HG02763 (cell line): ENCODE results near the gene URAD.
"Not testable (repeated sequence)": the region's sequence is repeated elsewhere in the genome, so short reads cannot be mapped to it uniquely, and the experiment has no call there.

Source experiments
- ATAC-seq: cut with Tn5 transposase; IDR thresholded peaks from one replicate; pipeline ENCODE4 v1.9.1; 2021; ENCODE audit warnings: mild to moderate bottlenecking, moderate library complexity; ENCODE audit not compliant: unreplicated experiment

Gene URAD, protein sequence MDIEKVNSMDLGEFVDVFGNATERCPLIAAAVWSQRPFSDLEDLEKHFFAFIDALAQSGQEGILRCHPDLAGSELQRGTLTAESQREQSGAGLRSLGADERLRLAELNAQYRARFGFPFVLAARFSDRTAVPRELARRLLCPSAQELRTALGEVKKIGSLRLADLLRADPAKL

DNA sequence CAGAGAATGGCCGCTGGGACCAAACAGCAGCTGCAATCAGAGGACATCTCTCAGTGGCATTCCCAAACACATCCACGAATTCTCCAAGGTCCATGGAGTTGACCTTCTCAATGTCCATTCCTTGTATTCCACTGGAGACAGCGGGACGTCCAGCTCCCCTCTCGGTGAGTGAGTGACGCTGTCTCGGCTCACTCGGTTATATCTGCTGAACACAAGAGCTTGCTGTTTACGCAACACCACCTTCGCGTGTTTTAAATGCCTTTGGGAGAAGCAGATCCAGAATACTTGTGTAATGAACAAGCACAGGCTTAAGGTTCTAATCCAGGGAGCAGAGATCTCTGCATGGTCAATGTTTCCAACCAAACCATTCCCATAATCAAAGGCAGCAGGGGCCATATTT is at the start of gene URAD:
URAD (minus strand) TSS at position 174 of the 400 bp plus-strand sequence; CDS start at position 118, 56 bp downstream.
- ATAC-seq: no peak

DNA sequence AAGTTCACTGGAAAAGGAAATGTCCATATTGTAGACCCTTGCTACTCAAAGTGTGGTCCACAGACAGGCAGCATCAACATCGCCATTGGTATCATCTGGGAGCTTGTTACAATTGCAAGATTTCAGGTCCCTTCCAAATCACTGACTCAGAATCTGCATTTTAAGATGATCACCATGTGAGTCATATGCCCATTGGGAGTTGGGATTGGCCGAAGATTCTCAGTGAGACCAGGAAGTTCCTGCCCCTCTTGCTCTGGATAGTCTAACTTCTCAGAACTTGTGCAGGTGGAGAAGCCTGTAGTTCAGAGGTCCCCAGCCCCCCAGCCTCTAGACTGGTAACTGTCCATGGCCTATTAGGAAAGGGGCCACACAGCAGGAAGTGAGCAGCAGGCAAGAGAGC is 48.9 kb upstream of the URAD start:
- ATAC-seq: no peak

DNA sequence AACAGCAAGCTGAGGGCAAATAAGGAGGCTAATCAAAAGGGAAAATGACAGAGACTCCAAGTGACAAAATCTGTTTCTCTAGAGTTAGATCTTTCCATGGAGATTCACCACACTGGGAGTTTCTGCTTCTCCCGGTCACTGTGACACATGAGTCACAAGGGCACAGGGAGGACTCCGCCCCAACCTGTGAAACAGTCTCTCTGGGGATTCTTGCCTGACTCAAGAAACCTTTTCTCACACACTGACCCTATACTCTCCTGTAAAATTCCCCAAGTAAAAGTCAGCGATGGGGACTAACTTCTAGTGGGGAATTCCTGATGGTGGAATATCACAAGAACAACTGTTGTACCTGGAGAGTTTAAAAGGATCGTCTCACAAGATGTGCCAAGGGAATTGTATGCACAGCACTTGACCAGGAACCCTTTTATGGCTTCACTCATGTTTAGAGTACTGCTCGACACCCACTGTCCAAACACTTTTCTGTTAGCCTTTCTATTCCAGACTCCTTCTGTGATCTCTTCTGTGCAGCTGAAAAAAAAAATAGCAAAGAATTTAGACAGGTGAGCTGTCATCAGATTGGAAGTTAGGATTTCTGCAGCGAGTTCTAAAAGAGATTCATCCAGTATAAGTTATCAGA is 46.8 kb upstream of the URAD start:
- ATAC-seq: no peak

DNA sequence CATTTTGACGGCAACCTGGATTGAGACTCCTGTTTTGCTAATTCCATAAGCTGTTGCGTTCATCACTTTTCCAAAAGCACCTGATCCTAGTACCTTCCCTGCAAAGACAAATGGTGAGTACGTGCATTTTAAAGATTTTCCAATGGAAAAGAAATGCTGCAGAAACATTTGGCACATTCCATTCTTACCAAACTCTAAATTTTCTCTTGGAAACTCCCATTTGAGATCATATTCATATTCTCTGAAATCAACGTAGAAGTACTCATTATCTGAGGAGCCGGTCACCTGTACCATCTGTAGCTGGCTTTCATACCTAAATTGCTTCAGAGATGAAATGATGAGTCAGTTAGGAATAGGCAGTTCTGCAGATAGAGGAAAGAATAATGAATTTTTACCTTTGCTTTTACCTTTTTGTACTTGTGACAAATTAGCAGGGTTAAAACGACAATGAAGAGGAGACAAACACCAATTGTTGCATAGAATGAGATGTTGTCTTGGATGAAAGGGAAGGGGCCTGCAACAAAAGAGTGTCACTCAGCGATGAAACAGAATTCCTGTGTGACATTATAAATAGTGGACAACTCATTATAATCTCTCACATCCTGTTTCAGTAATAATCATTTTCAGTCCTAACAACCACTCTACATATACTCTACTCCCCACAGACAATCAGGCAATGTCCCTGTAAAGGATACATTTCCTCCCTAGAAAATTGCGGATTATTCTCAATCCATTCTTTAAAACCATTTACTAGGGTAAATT is 45.6 kb upstream of the URAD start:
- ATAC-seq: no peak

DNA sequence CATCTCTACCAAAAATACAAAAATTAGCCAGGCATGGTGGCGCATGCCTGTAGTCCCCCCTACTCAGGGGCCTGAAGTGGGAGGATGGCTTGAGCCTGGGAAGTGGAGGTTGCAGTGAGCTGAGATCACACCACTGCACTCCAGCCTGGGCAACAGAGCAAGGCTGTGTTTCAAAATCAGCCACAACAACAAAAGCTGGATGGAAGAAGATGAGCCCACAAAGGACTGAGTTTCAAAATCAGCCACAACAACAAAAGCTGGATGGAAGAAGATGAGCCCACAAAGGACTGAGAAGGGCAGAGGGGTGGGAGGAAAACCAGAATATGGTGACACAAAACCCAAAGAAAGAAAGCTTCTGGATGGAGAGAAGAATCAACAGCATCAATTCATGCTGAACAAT is 43.9 kb upstream of the URAD start:
- not testable (repeated sequence) for ATAC-seq

DNA sequence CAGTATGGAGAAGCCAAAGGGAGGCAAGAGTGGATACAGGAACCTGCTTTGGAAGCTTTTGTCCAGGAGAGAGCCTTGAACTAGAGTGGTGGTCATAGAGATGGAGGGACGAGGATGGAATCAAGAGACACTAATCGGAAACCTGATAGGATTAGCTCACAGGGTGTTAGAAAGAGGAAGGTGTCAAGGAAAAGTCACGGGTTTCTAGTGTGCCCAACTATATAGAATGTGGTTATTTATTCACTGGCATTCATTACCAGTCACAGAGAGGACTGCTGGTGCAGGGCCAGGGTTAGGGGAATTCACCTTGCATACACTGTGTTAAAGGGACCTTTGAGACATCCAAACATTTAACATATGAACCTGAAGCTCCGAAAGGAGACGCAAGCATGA is 43.4 kb upstream of the URAD start:
- no peak for ATAC-seq

DNA sequence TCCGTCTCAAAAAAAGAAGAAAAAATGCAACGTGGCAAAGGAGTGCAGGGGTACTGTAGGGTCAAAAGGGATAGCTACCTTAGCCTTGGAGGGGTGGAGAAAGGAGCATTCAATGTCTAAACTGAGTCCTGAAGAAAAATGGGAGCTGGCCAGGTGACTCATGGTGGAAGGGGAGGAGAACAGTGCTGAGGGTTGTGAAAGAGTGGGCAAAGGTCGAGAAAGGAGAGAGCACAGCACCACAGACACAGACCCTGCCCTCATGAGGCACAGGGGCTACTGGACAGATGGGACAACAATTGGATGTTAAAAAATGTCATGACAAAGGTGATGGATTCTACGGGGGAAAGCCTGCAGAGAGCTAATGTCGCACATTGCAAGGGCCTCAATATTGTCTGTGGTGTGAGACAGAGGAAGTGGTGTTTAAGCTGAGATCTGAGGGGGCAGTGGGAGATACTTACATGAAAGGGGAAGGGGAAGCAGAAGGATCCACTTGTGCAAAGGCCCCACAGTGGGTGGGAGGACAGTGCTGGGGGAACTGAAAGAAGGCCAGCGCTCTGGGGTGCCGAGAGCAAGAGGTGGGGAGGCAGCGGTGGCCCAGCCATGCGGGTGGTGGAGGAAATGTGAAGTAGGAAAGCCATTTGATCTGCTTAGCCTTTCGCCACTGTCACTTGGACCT is 42.9 kb upstream of the URAD start:
- no peak for ATAC-seq

DNA sequence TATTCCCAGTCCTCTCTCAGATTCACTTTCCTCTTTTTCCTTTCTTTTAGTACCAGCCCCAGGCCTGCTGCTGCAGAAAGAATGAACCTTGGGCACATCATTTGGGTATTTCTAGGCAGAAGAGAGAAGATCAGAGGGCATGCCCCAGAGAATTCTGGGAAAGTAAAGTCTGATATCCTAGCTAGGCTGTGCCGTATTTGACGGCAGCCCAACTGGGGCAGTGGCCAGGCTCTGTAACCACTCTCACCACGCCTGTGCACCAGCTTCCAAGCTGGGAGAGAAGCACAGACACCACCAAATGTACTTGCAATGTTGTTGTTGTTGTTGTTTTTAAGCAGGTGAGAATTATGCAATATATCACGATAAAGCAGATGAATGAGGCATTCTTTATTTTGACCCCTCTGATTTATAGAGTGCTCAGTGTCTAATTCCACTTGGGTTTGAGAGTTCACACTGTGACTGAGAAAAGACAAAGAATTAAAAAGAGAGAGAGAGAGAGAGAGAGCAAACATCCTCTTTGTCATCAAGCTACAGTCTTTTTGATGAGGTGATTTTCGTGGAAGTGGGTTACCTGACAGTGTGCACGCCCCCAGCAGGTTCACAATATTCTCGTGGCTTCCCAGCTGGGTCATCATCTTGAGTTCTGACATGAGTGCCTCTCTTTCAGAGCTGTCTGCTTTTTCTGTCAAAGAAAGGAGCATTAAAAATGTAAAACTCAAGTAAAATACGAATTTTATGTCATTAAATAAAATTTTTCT is 39.3 kb upstream of the URAD start:
- ATAC-seq: no peak

DNA sequence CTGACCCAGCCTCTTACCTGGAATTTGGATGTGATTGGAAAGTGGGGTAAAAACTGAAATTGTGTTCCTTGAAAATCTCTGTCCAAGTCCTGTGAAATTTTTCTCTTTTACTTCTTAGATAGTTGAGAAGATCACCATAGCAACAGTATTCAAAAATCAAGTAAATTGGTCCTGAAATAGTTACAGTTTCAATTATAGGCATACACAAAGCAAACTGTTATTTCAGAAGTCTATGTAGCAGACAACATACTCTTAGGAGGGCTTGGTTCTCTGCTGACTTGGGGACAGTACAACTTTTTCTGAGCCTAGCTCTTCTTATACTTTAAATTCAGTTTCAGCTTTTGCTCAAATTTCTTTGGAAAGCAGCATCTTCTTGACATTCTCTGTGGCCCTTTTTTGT is 38.6 kb upstream of the URAD start:
- no peak for ATAC-seq

DNA sequence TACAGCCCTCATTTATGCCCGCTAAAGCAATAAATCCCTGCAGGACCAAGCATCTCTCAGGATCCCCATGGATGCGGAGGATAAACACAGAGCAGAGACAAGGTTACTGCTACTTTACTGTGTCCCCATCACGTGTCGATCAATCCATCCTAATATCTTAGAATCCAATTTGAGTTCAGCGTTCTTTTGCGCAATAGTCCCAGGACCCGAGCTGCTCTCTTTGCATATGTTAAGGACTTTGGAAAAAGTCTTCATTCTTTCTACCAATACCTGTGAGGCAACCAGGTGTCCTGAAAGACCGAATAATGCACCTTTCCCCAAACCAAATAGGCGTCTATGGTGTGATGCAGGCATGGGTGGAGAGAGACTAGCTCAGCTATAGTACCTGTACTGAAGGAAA is 38.0 kb upstream of the URAD start:
- no peak for ATAC-seq

DNA sequence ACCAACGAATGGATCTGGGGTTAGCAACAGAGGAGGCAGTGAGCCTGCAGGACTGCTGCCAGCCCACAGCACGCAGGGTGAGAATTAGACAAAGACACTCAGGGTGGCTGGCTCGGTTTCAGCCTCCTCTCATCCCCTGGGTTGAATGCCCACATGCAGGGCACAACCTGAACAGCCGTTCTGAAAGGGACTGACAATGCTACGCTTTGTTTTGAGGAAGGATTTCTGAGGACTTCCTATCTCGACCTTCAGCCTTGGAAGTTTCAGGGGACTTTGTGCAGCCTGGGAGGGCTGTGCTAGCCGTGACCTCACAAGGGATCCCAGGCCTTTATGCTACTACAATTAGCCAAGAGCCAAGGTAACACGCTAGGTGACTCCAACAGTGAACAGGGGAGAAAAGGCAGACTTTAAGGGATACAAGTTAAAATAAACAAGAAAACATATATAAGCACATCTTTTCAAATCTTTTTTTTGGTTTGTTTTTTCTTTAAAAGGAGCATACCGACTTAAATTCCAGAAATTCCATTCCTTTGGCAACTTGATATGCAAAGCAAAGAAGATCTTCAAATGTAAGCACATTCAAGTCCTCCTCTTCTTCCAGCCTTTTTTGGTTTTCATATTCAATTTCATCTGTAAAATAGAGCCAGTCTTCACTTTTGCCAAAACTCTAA is 34.5 kb upstream of the URAD start:
- no peak for ATAC-seq

DNA sequence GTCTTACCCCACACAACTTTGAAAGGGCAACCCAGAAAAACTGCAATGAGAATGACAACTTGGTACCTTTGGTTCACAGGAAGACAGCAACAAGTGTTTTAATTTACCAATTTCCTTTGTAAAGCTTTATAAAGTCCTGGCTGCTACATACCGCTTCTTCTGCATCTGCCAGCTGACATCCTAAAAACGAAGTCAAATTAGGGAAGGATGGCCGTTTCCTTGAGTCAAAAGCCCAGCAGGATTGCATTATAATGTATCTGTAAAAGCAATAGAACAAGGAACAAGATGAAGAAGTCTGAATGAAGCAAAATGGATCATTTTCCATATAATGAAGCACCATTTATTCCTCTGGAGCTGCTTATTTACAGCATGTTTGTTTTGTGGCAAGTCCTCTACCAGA is 25.8 kb upstream of the URAD start:
- ATAC-seq: no peak

DNA sequence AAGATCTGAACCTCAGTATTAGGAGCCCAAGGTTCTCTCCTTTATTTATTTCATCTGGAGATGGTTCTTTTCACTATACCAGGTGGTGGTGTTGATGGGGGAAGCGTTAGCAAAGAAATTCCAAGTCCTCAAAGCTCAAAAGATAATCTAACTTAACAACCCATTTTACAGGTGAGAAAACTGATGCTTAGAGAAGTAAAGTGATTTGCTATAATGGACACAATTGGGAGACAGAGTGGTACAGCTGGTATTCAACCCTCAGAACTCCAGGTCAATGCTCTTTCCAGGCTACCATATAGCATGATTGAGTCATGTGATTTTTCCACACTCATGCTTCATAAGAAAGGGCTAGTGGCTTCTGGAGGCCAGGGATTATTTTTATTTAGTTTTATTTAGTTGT is 25.0 kb upstream of the URAD start:
- no peak for ATAC-seq

DNA sequence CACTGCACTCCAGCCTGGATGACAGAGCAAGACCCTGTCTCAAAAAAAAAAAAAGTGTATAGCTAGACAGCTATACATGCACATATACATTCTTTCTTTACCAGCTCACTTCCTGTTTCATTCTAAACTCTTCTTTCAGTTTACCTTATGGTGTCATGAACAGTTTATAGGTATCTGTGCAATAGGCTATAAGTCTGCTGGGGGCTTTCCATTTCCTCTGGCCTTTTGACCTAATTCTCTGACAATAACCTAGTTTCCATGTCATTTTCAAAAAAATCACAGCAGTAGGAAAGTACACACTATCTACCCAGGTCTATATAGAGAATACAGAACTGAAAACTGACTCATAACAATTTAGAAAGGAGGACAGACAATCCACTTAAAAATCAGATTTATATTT is 24.4 kb upstream of the URAD start:
- peak; percentile 69 for ATAC-seq

DNA sequence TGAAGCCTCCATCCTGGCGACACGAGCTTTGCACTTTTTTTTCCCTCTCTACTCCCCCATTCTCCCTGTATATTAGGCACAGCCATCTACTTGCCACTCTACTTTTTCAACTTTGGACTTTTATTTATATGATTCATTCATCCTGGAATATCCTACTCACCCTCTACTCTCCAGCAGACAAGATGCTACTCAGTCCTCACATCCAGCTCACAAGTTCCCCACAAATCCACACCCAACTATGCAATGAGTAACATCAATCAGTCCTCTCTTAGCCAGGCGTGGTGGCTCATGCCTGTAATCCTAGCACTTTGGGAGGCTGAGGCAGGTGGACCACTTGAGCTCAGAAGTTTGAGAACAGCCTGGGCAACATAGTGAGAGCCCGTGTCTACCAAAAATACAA is 23.9 kb upstream of the URAD start:
- no peak for ATAC-seq

DNA sequence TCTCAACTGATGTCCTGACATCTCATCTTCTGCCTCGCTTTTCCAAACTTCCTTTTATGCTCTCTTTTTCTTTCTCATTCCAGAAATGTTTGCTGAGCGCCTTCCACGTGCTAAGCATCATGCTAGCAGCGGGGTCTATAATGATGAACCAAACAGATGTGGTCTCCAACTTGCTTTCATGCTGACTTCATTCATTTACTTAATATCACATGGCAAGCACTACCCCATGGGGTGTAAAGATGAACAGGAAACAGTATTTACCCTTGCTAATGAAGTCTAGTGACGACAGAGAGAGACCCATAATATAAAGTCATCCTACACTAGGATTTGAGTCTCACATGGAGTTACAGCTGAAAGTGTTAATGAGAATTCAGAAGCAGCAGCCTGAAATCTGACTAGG is 21.6 kb upstream of the URAD start:
- ATAC-seq: no peak

DNA sequence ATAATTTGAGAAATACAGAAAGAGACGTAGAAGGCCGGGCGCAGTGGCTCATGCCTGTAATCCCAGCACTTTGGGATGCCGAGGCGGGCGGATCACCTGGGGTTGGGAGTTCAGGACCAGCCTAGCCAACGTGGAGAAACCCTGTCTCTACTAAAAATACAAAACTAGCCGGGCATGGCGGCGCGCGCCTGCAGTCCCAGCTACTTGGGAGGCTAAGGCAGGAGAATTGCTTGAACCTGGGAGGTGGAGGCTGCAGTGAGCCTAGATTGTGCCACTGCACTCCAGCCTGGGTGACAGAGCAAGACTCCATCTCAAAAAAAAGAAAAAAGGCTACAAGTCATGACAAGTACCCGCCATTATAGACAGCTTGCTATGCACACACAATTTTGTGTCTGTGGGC is 16.5 kb upstream of the URAD start:
- not testable (repeated sequence) for ATAC-seq

DNA sequence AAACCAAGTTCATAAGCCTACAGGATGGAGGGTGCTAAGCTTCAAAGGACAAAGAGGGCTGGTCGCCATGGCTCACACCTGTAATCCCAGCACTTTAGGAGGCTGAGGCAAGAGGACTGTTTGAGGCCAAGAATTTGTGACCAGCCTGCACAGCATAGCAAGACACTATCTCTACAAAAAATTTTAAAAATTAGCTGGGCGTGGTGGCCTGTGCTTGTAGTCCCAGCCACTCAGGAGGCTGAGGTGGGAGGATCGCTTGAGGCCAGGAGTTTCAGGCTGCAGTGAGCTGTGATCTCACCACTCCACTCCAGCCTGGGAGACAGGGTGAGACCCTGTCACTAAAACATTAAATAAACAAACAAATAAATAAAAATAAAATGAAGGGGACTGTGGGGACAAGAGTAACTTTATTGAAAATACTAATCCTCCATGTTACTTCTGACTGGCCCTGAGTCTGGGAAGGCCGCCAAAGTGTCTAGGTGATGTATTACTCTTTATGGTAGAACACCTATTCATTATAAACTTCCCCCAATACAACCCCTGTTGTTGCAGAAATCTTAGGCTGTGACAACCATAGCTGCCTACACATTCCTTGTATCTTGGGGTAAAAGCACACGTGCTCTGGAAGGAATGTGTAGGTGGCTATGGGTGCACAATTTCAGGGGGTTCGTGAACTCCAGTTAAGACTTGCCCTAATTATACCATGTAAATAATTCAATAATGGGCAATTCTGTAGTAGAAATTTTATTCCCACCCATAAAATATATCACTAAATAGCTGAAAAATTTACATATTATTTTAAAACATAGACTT is 14.6 kb upstream of the URAD start:
- no peak for ATAC-seq

DNA sequence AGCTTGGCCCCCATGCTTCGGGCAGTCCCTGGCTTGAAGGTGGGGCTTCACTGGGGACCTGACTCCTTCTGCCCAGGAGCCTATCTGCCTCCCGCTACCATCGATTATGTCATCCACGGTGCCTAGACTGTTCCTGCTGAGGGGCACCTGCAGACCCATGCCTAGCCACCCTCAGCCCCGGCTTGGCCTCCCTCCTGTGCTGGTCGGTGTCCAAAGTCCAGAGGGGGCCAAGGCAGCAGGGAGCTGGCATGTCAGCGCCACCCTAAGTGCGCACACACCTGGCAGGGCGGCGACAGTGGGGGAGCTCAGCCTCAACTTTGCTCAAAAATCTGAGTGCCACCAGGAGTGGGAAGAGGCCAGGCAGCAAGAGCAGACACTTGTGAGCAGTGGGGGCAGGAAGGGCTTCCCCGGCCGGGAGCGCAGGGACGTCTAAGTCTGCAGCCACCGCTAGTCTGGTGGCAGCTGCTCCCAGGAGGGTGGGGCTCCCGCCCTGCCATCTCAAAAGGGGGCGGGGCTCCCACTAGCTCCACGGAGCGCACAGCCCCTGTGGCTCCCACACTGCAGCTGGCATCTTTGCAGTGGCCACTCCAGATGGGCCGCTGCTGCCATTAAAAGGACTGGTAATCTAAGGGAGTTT is 13.5 kb upstream of the URAD start:
- ATAC-seq: no peak
